H1 (cell line): Measurements from ENCODE around the gene RALY. TPM values are rescaled to one million over a fixed set of nuclear protein-coding genes. Genes with fewer than 3 reads are reported as not detected.

Experiments used
- CTCF ChIA-PET: fragments of 300-600 bp; sonication (Branson Sonifier 250); formaldehyde crosslinking; loops from one replicate; lab custom pipeline; 2021; ENCODE audit not compliant: partially characterized antibody; lab: Charles Lee
- POLR2A ChIA-PET: fragments of 300-600 bp; sonication (Branson Sonifier 250); formaldehyde crosslinking; loops from one replicate; lab custom pipeline; 2021; ENCODE audit warnings: inconsistent platforms; ENCODE audit not compliant: partially characterized antibody; lab: Charles Lee
- DNase-seq, 2 experiments: peaks; one replicate each; pipeline versions ENCODE4 v3.0.0 to v3.0.0-alpha.2; 2010 to 2022; ENCODE audit warnings: low spot score in 2 of 2, low read depth in 1 of 2, mixed read lengths in 1 of 2
- FAIRE-seq: peaks from 2 replicates; lab custom pipeline; 2011; peaks lifted over from hg19 to GRCh38; lab: Jason Lieb, UNC
- H2AFZ ChIP-seq: 2 replicates; pipeline ENCODE4 v1.8.1; 2012; ENCODE audit warnings: low read length, inconsistent platforms
- H2AK5ac ChIP-seq: 2 replicates; pipeline ENCODE4 v1.6.1; 2013; ENCODE audit warnings: low read depth, low read length
- H2BK120ac ChIP-seq: replicated peaks from 2 replicates; pipeline ENCODE3; 2013; ENCODE audit warnings: low read depth, low read length, inconsistent platforms
- H2BK12ac ChIP-seq: 2 replicates; pipeline ENCODE4 v1.6.1; 2013; ENCODE audit warnings: low read depth, low read length
- H2BK15ac ChIP-seq: 2 replicates; pipeline ENCODE4 v1.6.1; 2013; ENCODE audit warnings: low read length
- H2BK20ac ChIP-seq: 2 replicates; pipeline ENCODE4 v1.6.1; 2013; ENCODE audit warnings: low read length
- H2BK5ac ChIP-seq: 2 replicates; pipeline ENCODE4 v1.6.1; 2013; ENCODE audit warnings: low read depth, low read length
- H3K14ac ChIP-seq: 2 replicates; pipeline ENCODE4 v1.6.1; 2013; ENCODE audit warnings: inconsistent platforms; ENCODE audit not compliant: insufficient read length
- H3K18ac ChIP-seq: 2 replicates; pipeline ENCODE4 v1.6.1; 2013; ENCODE audit warnings: low read length; ENCODE audit errors: extremely low read depth
- H3K23ac ChIP-seq: 2 replicates; pipeline ENCODE4 v1.6.1; 2013; ENCODE audit warnings: inconsistent platforms; ENCODE audit not compliant: insufficient read length
- H3K23me2 ChIP-seq: 2 replicates; pipeline ENCODE4 v1.6.1; 2013; ENCODE audit warnings: low read depth, low read length
- H3K27ac ChIP-seq: 2 replicates; pipeline ENCODE4 v1.6.1; 2011; ENCODE audit warnings: low read depth, low read length, inconsistent platforms
- H3K27me3 ChIP-seq, 4 experiments: replicated peaks in 1 of 4; 1 replicate in 1 of 4; 2 replicates in 3 of 4; pipeline versions ENCODE4 v1.6.1 to v1.8.1; 2011 to 2013; ENCODE audit warnings: low read length in 3 of 4, mild to moderate bottlenecking in 3 of 4, inconsistent platforms in 2 of 4, mixed read lengths in 2 of 4, moderate library complexity in 1 of 4; ENCODE audit not compliant: control insufficient read depth in 3 of 4, insufficient read depth in 3 of 4; ENCODE audit errors: extremely low read depth in 1 of 4
- H3K36me3 ChIP-seq, 4 experiments: 2 replicates each; pipeline versions ENCODE4 v1.6.1 to v1.8.1; 2011 to 2013; ENCODE audit warnings: mild to moderate bottlenecking in 4 of 4, low read length in 3 of 4, moderate library complexity in 2 of 4, control low read depth in 1 of 4, inconsistent platforms in 1 of 4; ENCODE audit not compliant: insufficient read depth in 4 of 4, control insufficient read depth in 2 of 4
- H3K4ac ChIP-seq: replicated peaks from 2 replicates; pipeline ENCODE3; 2013; ENCODE audit warnings: low read length, low read depth, mixed read lengths, inconsistent platforms; ENCODE audit not compliant: insufficient read length
- H3K4me1 ChIP-seq, 4 experiments: replicated peaks in 1 of 4; 1 replicate in 1 of 4; 2 replicates in 3 of 4; pipeline versions ENCODE4 v1.6.1 to v1.8.1; 2011 to 2013; ENCODE audit warnings: low read length in 3 of 4, inconsistent platforms in 2 of 4, mixed read lengths in 1 of 4; ENCODE audit not compliant: insufficient read depth in 4 of 4, control insufficient read depth in 3 of 4
- H3K4me2 ChIP-seq, 2 experiments: 2 replicates each; pipeline versions ENCODE4 v1.6.1 to v1.8.1; 2011 to 2013; ENCODE audit warnings: low read depth in 2 of 2, low read length in 2 of 2, control low read depth in 1 of 2, inconsistent platforms in 1 of 2, mild to moderate bottlenecking in 1 of 2; ENCODE audit not compliant: insufficient read depth in 1 of 2
- H3K4me3 ChIP-seq, 4 experiments: fragments of 200-600, 300-600 bp in 1 of 4; sonication (generic), shearing (Covaris generic), sonication (Bioruptor Twin) in 1 of 4; 2 replicates each; pipeline versions ENCODE4 v1.5.1 to v1.8.1; 2011 to 2016; ENCODE audit warnings: low read length in 4 of 4, low read depth in 3 of 4, control low read depth in 2 of 4, inconsistent platforms in 2 of 4, mild to moderate bottlenecking in 2 of 4, mixed read lengths in 1 of 4, moderate library complexity in 1 of 4; ENCODE audit not compliant: insufficient read depth in 2 of 4; ENCODE audit errors: extremely low read depth in 1 of 4
- H3K56ac ChIP-seq: replicated peaks from 2 replicates; pipeline ENCODE3; 2013; ENCODE audit warnings: low read depth, mild to moderate bottlenecking, mixed read lengths, low read length, inconsistent platforms; ENCODE audit not compliant: insufficient read length
- H3K79me1 ChIP-seq: 2 replicates; pipeline ENCODE4 v1.6.1; 2013; ENCODE audit warnings: low read depth, low read length, control low read depth
- H3K79me2 ChIP-seq, 2 experiments: 2 replicates each; pipeline versions ENCODE4 v1.6.1 to v1.8.1; 2012 to 2013; ENCODE audit warnings: low read length in 2 of 2, mild to moderate bottlenecking in 2 of 2, inconsistent platforms in 1 of 2; ENCODE audit not compliant: insufficient read depth in 2 of 2, control insufficient read depth in 1 of 2
- H3K9ac ChIP-seq, 4 experiments: replicated peaks in 1 of 4; 1 replicate in 1 of 4; 2 replicates in 3 of 4; pipeline versions ENCODE4 v1.6.1 to v1.8.1; 2011 to 2013; ENCODE audit warnings: low read depth in 3 of 4, low read length in 3 of 4, control low read depth in 2 of 4, mild to moderate bottlenecking in 2 of 4, moderate library complexity in 2 of 4, inconsistent platforms in 1 of 4; ENCODE audit errors: extremely low read depth in 1 of 4
- H3K9me3 ChIP-seq, 2 experiments: 2 replicates each; pipeline versions ENCODE4 v1.6.1 to v1.8.1; 2012 to 2013; ENCODE audit warnings: mild to moderate bottlenecking in 2 of 2, moderate library complexity in 2 of 2, control low read depth in 1 of 2, inconsistent platforms in 1 of 2, low read depth in 1 of 2, low read length in 1 of 2, mixed read lengths in 1 of 2; ENCODE audit not compliant: insufficient read depth in 2 of 2
- H4K20me1 ChIP-seq, 2 experiments: replicated peaks in 1 of 2; 2 replicates each; pipeline versions ENCODE3 to v1.8.1; 2011 to 2013; ENCODE audit warnings: inconsistent platforms in 2 of 2, low read length in 2 of 2, mild to moderate bottlenecking in 1 of 2; ENCODE audit not compliant: insufficient read depth in 2 of 2, control insufficient read depth in 1 of 2
- H4K5ac ChIP-seq: 2 replicates; pipeline ENCODE4 v1.6.1; 2013; ENCODE audit warnings: low read length, low read depth, mixed read lengths, inconsistent platforms; ENCODE audit not compliant: insufficient read length
- H4K8ac ChIP-seq: 2 replicates; pipeline ENCODE4 v1.8.0; 2013; ENCODE audit warnings: mild to moderate bottlenecking, moderate library complexity, low read length, inconsistent platforms; ENCODE audit not compliant: insufficient read depth; ENCODE audit errors: extremely low read depth
- H4K91ac ChIP-seq: replicated peaks from 2 replicates; pipeline ENCODE3; 2013; ENCODE audit warnings: low read length, mixed read lengths, inconsistent platforms; ENCODE audit not compliant: insufficient read length
- BCL11A ChIP-seq, 2 experiments: IDR thresholded peaks; one replicate each; pipeline ENCODE4 v1.6.1; 2011; ENCODE audit warnings: low read depth in 2 of 2, low read length in 2 of 2, mild to moderate bottlenecking in 2 of 2
- CBX8 ChIP-seq: fragments of 300-800, 300-1000 bp; sonication (generic); IDR thresholded peaks from 2 replicates; pipeline ENCODE4 v1.7.1; 2016; ENCODE audit warnings: low read depth, low read length, borderline replicate concordance
- EGR1 ChIP-seq: IDR thresholded peaks from 2 replicates; pipeline ENCODE4 v1.6.1; 2011; ENCODE audit warnings: low read depth, low read length, borderline replicate concordance
- GABPA ChIP-seq: IDR thresholded peaks from 2 replicates; pipeline ENCODE4 v1.6.1; 2011; ENCODE audit warnings: mild to moderate bottlenecking, low read length, moderate library complexity, borderline replicate concordance; ENCODE audit not compliant: insufficient read depth
- GTF2F1 ChIP-seq: IDR thresholded peaks from 2 replicates; pipeline ENCODE4 v1.6.1; 2012; ENCODE audit warnings: low read depth, low read length, improper control_type of control experiment, borderline replicate concordance
- KDM4A ChIP-seq: IDR thresholded peaks from one replicate; pipeline ENCODE4 v1.7.1; 2012; ENCODE audit warnings: low read depth, mild to moderate bottlenecking, moderate library complexity, low read length, inconsistent platforms; ENCODE audit not compliant: severe bottlenecking
- MAX ChIP-seq: IDR thresholded peaks from 2 replicates; pipeline ENCODE4 v1.6.1; 2012; ENCODE audit warnings: inconsistent platforms
- NANOG ChIP-seq: IDR thresholded peaks from 2 replicates; pipeline ENCODE4 v1.6.1; 2011; ENCODE audit warnings: low read length, low read depth, mild to moderate bottlenecking, inconsistent platforms; ENCODE audit not compliant: insufficient read depth, poor library complexity, severe bottlenecking
- PHF8 ChIP-seq: fragments of 200-600 bp; sonication (generic); conservative IDR thresholded peaks from 2 replicates; pipeline ENCODE4 v1.7.1; 2012; ENCODE audit warnings: low read depth, mild to moderate bottlenecking, inconsistent platforms, low read length, moderate library complexity
- POLR2A ChIP-seq, 2 experiments: IDR thresholded peaks; 1 replicate in 1 of 2; 2 replicates in 1 of 2; pipeline ENCODE4 v1.6.1; 2011; ENCODE audit warnings: low read depth in 2 of 2, low read length in 2 of 2, mild to moderate bottlenecking in 2 of 2; ENCODE audit errors: control extremely low read depth in 1 of 2
- RNF2 ChIP-seq: fragments of 200-900, 300-1000 bp; sonication (generic); IDR thresholded peaks from 2 replicates; pipeline ENCODE4 v1.7.1; 2016; ENCODE audit warnings: borderline replicate concordance, low read depth, mild to moderate bottlenecking, antibody characterized with exemption, low read length; ENCODE audit not compliant: poor library complexity, severe bottlenecking; ENCODE audit errors: missing control alignments
- RXRA ChIP-seq: IDR thresholded peaks from 2 replicates; pipeline ENCODE4 v1.6.1; 2011; ENCODE audit warnings: low read depth, mild to moderate bottlenecking, low read length, moderate library complexity; ENCODE audit not compliant: insufficient read depth
- polyA plus RNA-seq, 7 experiments: library from polyadenylated mRNA; depleted of rRNA in 3 of 7; stranded (reverse) in 5 of 7; unstranded in 2 of 7; fragments of >200 nt in 5 of 7; fragments of 200-250 nt in 2 of 7; gene quantifications; 1 replicate in 5 of 7; 2 replicates in 1 of 7; 4 replicates in 1 of 7; pipeline versions ENCODE4 v1.2.1 to v1.2.3, GENCODE V29; 2011 to 2013; ENCODE audit warnings: missing spikeins in 2 of 7, mixed read lengths in 2 of 7
- total RNA-seq: library from RNA; stranded (reverse); fragmentation: NEBNext Ultra II Directional; extraction: Animal tissue kit (Norgen Biotek cat#: 25700); gene quantifications from 2 replicates; pipeline ENCODE4 v1.2.1, GENCODE V29; 2021

Gene RALY
- total and polyA plus RNA-seq, 2 of the 8 experiments (the other 6 are each of a cell fraction or from before 2014, with no cell fraction given) = 133 to 148 TPM

- no peak overlapping the region for H2BK120ac ChIP-seq
- ChIA-PET POLR2A (interaction anchor here (1.4 kb wide), 1 partner anchor 20 kb away, joined by 4 read pairs; no protein-coding TSS in a partner anchor), CTCF (interaction anchor here (1.0 kb wide), 1 partner anchor 301 kb away, joined by 5 read pairs; no protein-coding TSS in a partner anchor)
- H3K79me1 ChIP-seq = no peaks in the 10 kb centered on the region
- H3K23me2 ChIP-seq = no peaks in the 10 kb centered on the region
- H2BK12ac ChIP-seq = no peak overlapping the region
- no peak overlapping the region for H2AFZ ChIP-seq
- H3K36me3 ChIP-seq = no peaks in the 10 kb centered on the region
- H2BK20ac ChIP-seq = no peak overlapping the region
- no peak overlapping the region for H3K56ac ChIP-seq
- H3K9ac ChIP-seq = no peak overlapping the region
- H4K5ac ChIP-seq = no peak overlapping the region
- H3K79me2 ChIP-seq = no peaks in the 10 kb centered on the region
- H3K23ac ChIP-seq = no peak overlapping the region
- no peak overlapping the region for H3K4ac ChIP-seq
- no peak overlapping the region for H4K8ac ChIP-seq
- no peak overlapping the region for H4K91ac ChIP-seq
- no peak overlapping the region for H2AK5ac ChIP-seq
- DNase-seq = no peak
- FAIRE-seq = no peak
- no peaks in the 10 kb centered on the region for H3K4me1 ChIP-seq
- no peak overlapping the region for H3K4me3 ChIP-seq
- no peaks in the 10 kb centered on the region for H4K20me1 ChIP-seq
- H3K4me2 ChIP-seq = no peak overlapping the region
- H2BK5ac ChIP-seq = no peak overlapping the region
- H3K27ac ChIP-seq = no peak overlapping the region
- H3K9me3 ChIP-seq = no peaks in the 10 kb centered on the region
- peaks cover 0 to 3% (median 0%) of the 10 kb centered on the region in 4 experiments; a peak in 1 of 7 replicates for H3K27me3 ChIP-seq
- no peak overlapping the region for H3K14ac ChIP-seq
- H2BK15ac ChIP-seq = no peak overlapping the region
- no peak overlapping the region for H3K18ac ChIP-seq
- TF ChIP-seq BCL11A (IDR thresholded peaks at IDR 0.05; ENCODE audit: low read depth in 2 of 2, low read length in 2 of 2) = no peak
- TF ChIP-seq GTF2F1 = no peak
- TF ChIP-seq RNF2 = no peak
- TF ChIP-seq NANOG = no peak
- TF ChIP-seq CBX8 = no peak
- TF ChIP-seq POLR2A (IDR thresholded peaks at IDR 0.05; ENCODE audit: control extremely low read depth in 1 of 2, low read depth in 2 of 2, low read length in 2 of 2) = no peak
- no peak for TF ChIP-seq RXRA
- TF ChIP-seq EGR1 = no peak
- no peak for TF ChIP-seq KDM4A
- no peak for TF ChIP-seq PHF8
- no peak for TF ChIP-seq GABPA
- TF ChIP-seq MAX = no peak
Measured at GRCh38 chr20:34123309-34123708, 129.6 kb downstream of the RALY start.
